HG03457 (cell line): ENCODE results near the gene YWHAG.
"Not testable (repeated sequence)": the region's sequence is repeated elsewhere in the genome, so short reads cannot be mapped to it uniquely, and the experiment has no call there.

Source experiments
- ATAC-seq: cut with Tn5 transposase; IDR thresholded peaks from one replicate; pipeline ENCODE4 v1.9.1; 2021; ENCODE audit warnings: moderate number of reproducible peaks; ENCODE audit not compliant: unreplicated experiment

YWHAG gene

DNA sequence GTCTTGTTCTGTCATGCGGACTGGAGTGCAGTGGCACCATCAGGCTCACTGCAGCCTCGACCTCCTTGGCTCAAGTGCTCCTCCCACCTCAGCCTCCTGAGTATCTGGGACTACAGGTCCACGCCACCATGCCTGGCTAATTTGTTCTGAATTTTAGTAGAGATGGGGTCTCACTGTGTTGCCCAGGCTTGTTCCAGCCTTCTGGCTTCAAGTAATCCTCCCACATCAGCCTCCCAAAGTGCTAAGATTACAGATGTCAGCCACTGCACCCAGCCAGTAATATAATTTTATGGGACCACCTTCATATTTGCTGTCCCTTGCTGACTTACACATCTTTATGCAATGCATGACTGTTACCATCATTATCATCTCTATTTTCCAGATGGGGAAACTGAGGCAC is 57.8 kb downstream of the YWHAG start:
- ATAC-seq: no peak

- no peak for ATAC-seq
Observed at GRCh38 chr7:76300166-76300731, 58.5 kb downstream of the YWHAG start.

GRCh38 chr7:76296743-76297740 is 61.7 kb downstream of the YWHAG start:
- no peak for ATAC-seq

- no peak for ATAC-seq
Observed at GRCh38 chr7:76294344-76295024, 64.3 kb downstream of the YWHAG start.

DNA sequence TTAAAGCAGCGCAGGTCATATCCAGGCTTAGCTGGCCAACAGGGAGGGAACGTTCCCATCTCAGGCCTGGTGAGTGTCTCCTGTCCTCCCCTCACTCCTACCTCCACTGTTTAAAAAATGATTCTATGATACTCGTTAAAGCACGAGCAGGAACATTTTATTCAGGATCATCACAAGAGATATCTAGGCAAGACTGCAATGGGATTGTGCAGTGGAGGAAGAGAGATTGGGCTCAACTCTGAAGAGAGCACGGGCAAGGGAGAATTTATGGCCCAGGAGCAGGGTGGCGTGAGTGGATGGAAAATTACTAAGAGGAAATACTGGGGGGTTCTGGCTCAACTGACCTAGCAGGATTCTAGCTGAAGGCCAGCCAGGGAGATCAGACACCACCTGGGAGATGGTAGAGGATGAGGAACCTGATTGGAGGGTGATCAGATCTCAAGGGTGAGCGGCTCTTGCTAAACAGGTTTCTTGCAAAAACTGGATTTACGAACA is 65.3 kb downstream of the YWHAG start:
- no peak for ATAC-seq

- not testable (repeated sequence) for ATAC-seq
Observed at GRCh38 chr7:76292911-76293310, 65.9 kb downstream of the YWHAG start.

- no peak for ATAC-seq
Observed at GRCh38 chr7:76292213-76292573, 66.6 kb downstream of the YWHAG start.

DNA sequence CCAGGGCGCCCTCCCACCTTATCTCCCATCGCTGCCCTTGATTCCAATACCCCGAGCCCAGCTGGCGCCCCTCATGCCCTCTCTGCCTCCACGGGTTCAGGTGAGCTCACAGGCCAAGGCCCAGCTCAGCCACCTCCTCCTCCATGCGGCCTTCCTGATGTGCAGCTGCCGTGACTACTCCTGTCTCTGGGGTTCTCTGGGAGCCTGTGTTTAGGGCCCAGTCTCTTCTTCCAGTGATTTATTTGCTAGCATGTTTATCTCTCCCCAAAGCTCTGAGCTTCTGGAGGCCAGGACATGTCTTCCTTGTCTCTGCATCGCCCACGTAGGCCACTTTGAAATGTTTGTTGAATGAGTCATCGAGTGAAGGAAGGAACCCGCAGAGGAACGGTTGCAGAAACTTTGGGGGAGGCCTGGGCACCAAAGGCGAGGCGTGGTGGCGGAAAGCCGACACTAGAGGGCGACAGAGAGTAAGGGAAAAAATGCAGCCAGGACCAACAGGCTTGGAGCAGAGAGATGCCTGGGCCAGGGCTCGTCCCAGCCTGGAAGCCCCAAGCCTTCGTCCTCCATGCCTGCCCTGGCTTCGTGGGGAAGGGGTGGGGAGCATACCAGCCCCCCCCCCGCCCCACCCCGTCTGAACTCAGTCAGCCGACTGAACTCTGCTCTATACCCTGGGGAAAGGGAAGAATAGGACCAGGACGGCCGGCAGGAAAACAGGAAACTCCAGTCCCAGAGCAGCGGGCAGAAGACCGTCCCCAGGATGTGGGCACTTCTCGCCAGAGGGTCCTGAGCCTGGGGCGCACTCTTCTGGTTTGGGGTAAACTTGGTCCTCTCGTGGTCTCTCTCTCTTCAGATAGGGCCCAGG is 67.2 kb downstream of the YWHAG start:
- peak; percentile 87 for ATAC-seq

- not testable (repeated sequence) for ATAC-seq
Observed at GRCh38 chr7:76290847-76291350, 67.9 kb downstream of the YWHAG start.

GRCh38 chr7:76286842-76287403 is 71.9 kb downstream of the YWHAG start:
- ATAC-seq: no peak

- ATAC-seq: no peak
Observed at GRCh38 chr7:76285604-76286374, 73.0 kb downstream of the YWHAG start.

GRCh38 chr7:76283254-76284159 is 75.3 kb downstream of the YWHAG start:
- ATAC-seq: no peak

GRCh38 chr7:76282344-76283253 is 76.2 kb downstream of the YWHAG start:
- ATAC-seq: no peak

DNA sequence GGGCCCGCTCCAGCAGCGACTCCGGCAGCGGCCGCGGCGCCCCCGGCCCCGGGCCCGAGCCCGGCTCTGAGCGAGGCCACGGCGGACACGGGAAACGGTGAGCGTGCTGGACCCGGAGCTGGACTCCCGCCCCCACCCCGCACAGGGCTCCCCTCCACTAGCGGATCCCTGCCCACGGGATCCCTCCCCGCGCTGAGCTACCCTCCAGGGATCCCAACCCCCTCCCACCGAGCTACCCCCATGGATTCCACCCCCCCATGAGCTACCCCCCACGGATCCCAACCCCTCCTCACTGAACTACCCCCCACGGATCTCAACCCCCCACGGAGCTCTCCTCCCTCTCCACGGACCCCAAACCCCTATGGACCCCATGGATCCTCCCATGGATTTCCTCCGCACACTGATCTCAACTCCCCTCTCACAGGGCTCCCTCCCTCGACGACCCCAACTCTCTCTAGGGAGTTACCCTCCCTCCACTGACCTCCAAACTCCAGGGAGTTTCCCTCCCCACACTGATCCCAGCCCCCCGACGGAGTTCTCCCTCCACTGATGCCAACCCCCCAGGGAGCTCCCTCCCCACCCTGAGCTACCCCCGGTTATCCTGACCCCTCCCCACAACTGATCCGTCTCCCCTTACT is 77.0 kb downstream of the YWHAG start:
- ATAC-seq: no peak

DNA sequence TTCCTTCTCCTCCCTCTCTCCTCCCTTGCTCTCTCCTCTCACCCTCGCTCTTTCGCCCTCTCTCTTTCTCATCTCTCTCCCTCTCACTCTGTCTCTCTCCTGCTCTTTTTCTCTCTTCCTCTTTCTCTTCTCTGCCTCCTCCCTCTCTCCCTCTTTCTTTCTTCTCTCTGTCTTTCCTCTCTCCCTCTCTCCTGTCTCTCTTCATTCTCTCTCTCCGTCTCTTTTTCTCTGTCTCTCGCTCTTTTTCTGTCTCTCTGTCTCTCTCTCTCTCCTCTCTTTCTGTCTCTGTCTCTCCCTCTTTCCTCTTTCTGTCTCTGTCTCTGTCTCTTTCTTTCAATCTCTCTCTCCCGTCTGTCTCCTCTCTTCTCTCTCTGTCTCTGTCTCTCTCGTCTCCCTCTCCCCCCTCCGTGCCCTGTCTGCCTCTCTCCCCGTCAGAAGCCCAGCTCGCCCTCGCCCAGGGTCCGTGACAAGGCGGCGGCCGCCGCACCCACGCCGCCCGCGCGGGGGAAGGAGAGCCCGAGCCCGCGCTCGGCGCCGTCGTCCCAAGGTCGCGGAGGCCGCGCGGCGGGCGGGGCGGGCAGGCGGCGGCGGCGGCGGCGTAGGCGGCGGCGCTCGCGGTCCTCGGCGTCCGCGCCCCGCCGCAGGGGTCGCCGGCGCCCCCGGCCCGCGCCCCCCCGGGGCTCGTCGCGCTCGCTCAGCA is 77.6 kb downstream of the YWHAG start:
- no peak for ATAC-seq

DNA sequence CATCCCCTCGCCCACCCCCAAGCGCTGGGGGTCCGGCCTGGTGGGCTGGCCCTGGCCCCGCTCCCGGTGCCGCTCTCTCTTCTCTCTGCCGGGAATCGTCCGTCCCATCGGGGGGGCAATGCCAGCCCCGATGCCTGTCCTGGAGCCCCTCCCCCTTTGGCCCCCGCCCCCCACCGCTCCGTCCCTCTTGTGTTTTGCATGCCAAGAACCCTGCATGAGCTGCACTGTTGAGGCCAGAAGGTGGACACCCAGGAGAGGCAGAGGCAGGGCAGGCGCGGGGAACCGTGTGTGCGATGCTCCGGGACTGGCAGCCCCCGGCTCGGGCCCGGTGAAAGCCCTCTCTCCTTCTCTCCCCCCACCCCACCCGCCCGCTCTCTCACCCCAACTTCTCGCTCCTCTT is 78.4 kb downstream of the YWHAG start:
- ATAC-seq: no peak
